ENCODE data around the gene CBLN1. TPM values are rescaled to one million over a fixed set of nuclear protein-coding genes. Genes with fewer than 3 reads are reported as not detected.
"Not testable (repeated sequence)": the region's sequence is repeated elsewhere in the genome, so short reads cannot be mapped to it uniquely, and the experiment has no call there.

Gene CBLN1
- polyA plus RNA-seq, 3 donors: 0.08 to 0.32 (median 0.20) TPM

GRCh38 chr16:49228335-49228734, 53.3 kb downstream of the CBLN1 start:
- DNase-seq (ENCODE audit: extremely low read depth in 1 of 11, low read depth in 9 of 11, low spot score in 4 of 11): not testable (repeated sequence)

Other genes starting within 250 kb of the CBLN1 start
- not detected for gene C16orf78, start 92.0 kb upstream of the CBLN1 start, polyA plus RNA-seq (ENCODE audit: insufficient read length in 3 of 3)

Measured in renal cortex interstitium (tissue), 11 donors.